ENCODE data around the gene RNLS. TPM values are rescaled to one million over a fixed set of nuclear protein-coding genes. Genes with fewer than 3 reads are reported as not detected.

The RNLS gene
- total RNA-seq, 1 experiment from 2014 or later = not detected

DNA sequence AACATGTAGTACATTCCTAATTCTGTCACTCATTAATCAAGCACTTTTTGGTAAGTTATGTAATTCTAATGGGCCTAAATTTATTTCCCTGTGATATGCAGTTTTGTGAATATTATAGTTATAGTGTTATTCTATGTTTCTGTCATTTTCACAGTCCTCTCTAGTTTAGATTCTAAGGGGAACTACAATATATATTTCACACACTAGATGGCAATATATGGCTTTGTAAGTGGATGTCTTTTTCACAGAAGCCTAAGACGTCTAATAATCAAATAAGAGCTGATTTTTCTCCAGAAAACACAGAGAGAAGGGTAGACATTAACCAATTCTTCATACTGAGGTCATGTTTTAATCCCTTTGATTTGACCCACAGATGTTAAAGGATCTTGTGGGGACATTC is 18.0 kb downstream of the RNLS start:
- DNase-seq (ENCODE audit: unreplicated experiment) = peak; percentile 35
- POLR2A ChIA-PET = interaction anchor here (0.9 to 1.3 kb wide), 5 partner anchors 9 to 699 kb away, joined by 3 to 4 read pairs (median 3); no protein-coding TSS in a partner anchor
- no peaks in the 10 kb centered on the region for H3K4me1 Mint-ChIP-seq (ENCODE audit: insufficient read depth, unreplicated experiment)
- TF ChIP-seq, protein P1, sequence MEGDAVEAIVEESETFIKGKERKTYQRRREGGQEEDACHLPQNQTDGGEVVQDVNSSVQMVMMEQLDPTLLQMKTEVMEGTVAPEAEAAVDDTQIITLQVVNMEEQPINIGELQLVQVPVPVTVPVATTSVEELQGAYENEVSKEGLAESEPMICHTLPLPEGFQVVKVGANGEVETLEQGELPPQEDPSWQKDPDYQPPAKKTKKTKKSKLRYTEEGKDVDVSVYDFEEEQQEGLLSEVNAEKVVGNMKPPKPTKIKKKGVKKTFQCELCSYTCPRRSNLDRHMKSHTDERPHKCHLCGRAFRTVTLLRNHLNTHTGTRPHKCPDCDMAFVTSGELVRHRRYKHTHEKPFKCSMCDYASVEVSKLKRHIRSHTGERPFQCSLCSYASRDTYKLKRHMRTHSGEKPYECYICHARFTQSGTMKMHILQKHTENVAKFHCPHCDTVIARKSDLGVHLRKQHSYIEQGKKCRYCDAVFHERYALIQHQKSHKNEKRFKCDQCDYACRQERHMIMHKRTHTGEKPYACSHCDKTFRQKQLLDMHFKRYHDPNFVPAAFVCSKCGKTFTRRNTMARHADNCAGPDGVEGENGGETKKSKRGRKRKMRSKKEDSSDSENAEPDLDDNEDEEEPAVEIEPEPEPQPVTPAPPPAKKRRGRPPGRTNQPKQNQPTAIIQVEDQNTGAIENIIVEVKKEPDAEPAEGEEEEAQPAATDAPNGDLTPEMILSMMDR (IDR thresholded peaks at IDR 0.05; ENCODE audit: unreplicated experiment) = peak; percentile 48
- no peaks in the 10 kb centered on the region for H3K36me3 Mint-ChIP-seq (ENCODE audit: insufficient read depth, unreplicated experiment)
- peaks cover 17% of the 10 kb centered on the region for H3K27me3 Mint-ChIP-seq (ENCODE audit: insufficient read depth, unreplicated experiment)
- BruUV-seq (replicated peaks) = no TSS peak
- no peak overlapping the region for H3K27ac Mint-ChIP-seq (ENCODE audit: low read depth, unreplicated experiment)
- CTCF ChIA-PET = interaction anchor here (0.6 to 8.9 kb wide), 22 partner anchors 9 to 746 kb away, joined by 3 to 81 read pairs (median 4); no protein-coding TSS in a partner anchor
- peaks cover 8% of the 10 kb centered on the region for H3K9me3 Mint-ChIP-seq (ENCODE audit: unreplicated experiment)
- intact Hi-C loops (cut with micrococcal nuclease) = loop anchor here (1.0 to 5.0 kb wide), 5 partner anchors 123 to 652 kb away; no protein-coding TSS in a partner anchor
- no peak overlapping the region for H3K4me3 Mint-ChIP-seq (ENCODE audit: unreplicated experiment)

GRCh38 chr10:88562152-88562551 is 21.0 kb downstream of the RNLS start:
- Mint-ChIP-seq H3K4me3 (ENCODE audit: unreplicated experiment) (no peak overlapping the region), H3K27ac (ENCODE audit: low read depth, unreplicated experiment) (no peak overlapping the region), H3K4me1 (ENCODE audit: insufficient read depth, unreplicated experiment) (peaks cover 7% of the 10 kb centered on the region), H3K27me3 (ENCODE audit: insufficient read depth, unreplicated experiment) (peaks cover 17% of the 10 kb centered on the region), H3K9me3 (ENCODE audit: unreplicated experiment) (peaks cover 8% of the 10 kb centered on the region), H3K36me3 (ENCODE audit: insufficient read depth, unreplicated experiment) (no peaks in the 10 kb centered on the region)
- DNase-seq (ENCODE audit: unreplicated experiment) = no peak
- POLR2A ChIA-PET = interaction anchor here (0.7 kb wide), 1 partner anchor 413 kb away, joined by 5 read pairs; no protein-coding TSS in a partner anchor
- CTCF ChIA-PET = interaction anchor here (1.4 to 8.9 kb wide), 3 partner anchors 9 to 273 kb away, joined by 3 to 81 read pairs (median 9); no protein-coding TSS in a partner anchor
- BruUV-seq (replicated peaks) = no TSS peak
- TF ChIP-seq, protein P1 (IDR thresholded peaks at IDR 0.05; ENCODE audit: unreplicated experiment) = no peak
- intact Hi-C loops (cut with micrococcal nuclease) = no loop called here

DNA sequence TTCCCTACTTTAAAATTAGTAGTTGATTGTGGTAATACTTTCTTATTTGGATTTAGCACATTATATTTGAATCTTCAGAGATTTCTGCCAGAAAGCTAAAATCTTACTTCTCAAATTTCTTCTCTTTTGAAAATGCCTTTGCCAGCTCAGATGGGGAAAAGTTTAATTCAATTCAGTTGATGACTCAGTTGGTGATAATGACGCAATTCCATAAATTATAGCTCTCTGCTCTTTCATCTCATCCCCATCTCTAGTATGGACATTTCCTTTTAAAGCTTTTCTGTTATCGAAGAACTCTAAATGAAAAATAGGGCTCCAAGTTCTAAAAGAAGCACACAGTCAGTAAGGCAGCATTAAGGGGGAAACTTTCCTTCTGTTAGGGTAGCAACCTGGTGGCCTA is 25.5 kb downstream of the RNLS start:
- Mint-ChIP-seq H3K27ac (ENCODE audit: low read depth, unreplicated experiment) (peak overlapping the region; percentile 17), H3K9me3 (ENCODE audit: unreplicated experiment) (peaks cover 26% of the 10 kb centered on the region), H3K27me3 (ENCODE audit: insufficient read depth, unreplicated experiment) (peaks cover 9% of the 10 kb centered on the region), H3K4me3 (ENCODE audit: unreplicated experiment) (no peak overlapping the region), H3K36me3 (ENCODE audit: insufficient read depth, unreplicated experiment) (peaks cover 5% of the 10 kb centered on the region), H3K4me1 (ENCODE audit: insufficient read depth, unreplicated experiment) (peaks cover 16% of the 10 kb centered on the region)
- CTCF ChIA-PET = interaction anchor here (0.8 to 1.3 kb wide), 3 partner anchors 154 to 375 kb away, joined by 3 to 5 read pairs (median 4); no protein-coding TSS in a partner anchor
- intact Hi-C loops (cut with micrococcal nuclease) = loop anchor here (10.0 kb wide), 1 partner anchor 403 kb away; no protein-coding TSS in a partner anchor
- POLR2A ChIA-PET = interaction anchor here (0.5 to 1.3 kb wide), 8 partner anchors 11 to 1817 kb away, joined by 3 to 4 read pairs (median 3); no protein-coding TSS in a partner anchor
- DNase-seq (ENCODE audit: unreplicated experiment) = peak; percentile 60
- no TSS peak for BruUV-seq (replicated peaks)
- TF ChIP-seq, protein P1 (IDR thresholded peaks at IDR 0.05; ENCODE audit: unreplicated experiment) = no peak

DNA sequence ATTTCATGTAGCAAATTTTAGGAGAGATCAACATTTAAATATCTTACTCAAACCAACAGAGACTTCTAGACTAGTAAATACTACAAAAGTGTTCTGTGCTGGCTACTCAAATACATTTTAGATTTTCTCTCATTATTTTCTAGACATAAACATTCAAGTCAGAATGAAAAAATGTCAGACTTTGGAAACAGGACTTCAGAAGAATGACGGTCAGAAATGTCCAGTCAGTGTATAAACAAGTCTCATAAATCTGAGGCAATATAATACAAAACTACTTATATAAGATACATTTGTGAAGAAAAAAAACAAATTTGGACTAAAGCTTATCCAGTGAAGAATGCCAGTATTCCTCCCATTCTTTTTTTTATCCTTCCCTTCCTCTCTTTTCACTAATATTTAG is 25.9 kb downstream of the RNLS start:
- peak overlapping the region; percentile 17 for H3K27ac Mint-ChIP-seq (ENCODE audit: low read depth, unreplicated experiment)
- no peak overlapping the region for H3K4me3 Mint-ChIP-seq (ENCODE audit: unreplicated experiment)
- H3K27me3 Mint-ChIP-seq (ENCODE audit: insufficient read depth, unreplicated experiment) = peaks cover 5% of the 10 kb centered on the region
- intact Hi-C loops (cut with micrococcal nuclease) = loop anchor here (10.0 kb wide), 1 partner anchor 402 kb away; no protein-coding TSS in a partner anchor
- TF ChIP-seq, protein P1 (IDR thresholded peaks at IDR 0.05; ENCODE audit: unreplicated experiment) = no peak
- peaks cover 16% of the 10 kb centered on the region for H3K4me1 Mint-ChIP-seq (ENCODE audit: insufficient read depth, unreplicated experiment)
- H3K36me3 Mint-ChIP-seq (ENCODE audit: insufficient read depth, unreplicated experiment) = peaks cover 5% of the 10 kb centered on the region
- DNase-seq (ENCODE audit: unreplicated experiment) = no peak
- ChIA-PET CTCF (interaction anchor here (0.8 to 1.3 kb wide), 3 partner anchors 153 to 376 kb away, joined by 3 to 5 read pairs (median 4); no protein-coding TSS in a partner anchor), POLR2A (interaction anchor here (0.6 to 1.3 kb wide), 7 partner anchors 88 to 1818 kb away, joined by 3 to 4 read pairs (median 3); no protein-coding TSS in a partner anchor)
- no TSS peak for BruUV-seq (replicated peaks)
- H3K9me3 Mint-ChIP-seq (ENCODE audit: unreplicated experiment) = peaks cover 22% of the 10 kb centered on the region
